ENCODE data around the gene CCM2.

CCM2 gene

GRCh38 chr7:45101748-45102147 lies 101.7 kb downstream of the CCM2 start:
- CTCF ChIA-PET, result no interaction called here
- no peak for TF ChIP-seq CTCF (IDR thresholded peaks at IDR 0.05; ENCODE audit: control extremely low read depth, extremely low read depth, low read depth, missing control alignments)
- POLR2A ChIA-PET, result no interaction called here
- DNase-seq (ENCODE audit: extremely low spot score), result no peak

GRCh38 chr7:45102785-45103712 lies 103.0 kb downstream of the CCM2 start:
- DNase-seq (ENCODE audit: extremely low spot score), result no peak
- POLR2A ChIA-PET, result no interaction called here
- CTCF ChIA-PET, result interaction anchor here (1.4 to 1.7 kb wide), 2 partner anchors 32 to 129 kb away, joined by 3 to 4 read pairs; no protein-coding TSS in a partner anchor
- TF ChIP-seq CTCF (IDR thresholded peaks at IDR 0.05; ENCODE audit: control extremely low read depth, extremely low read depth, low read depth, missing control alignments), result no peak

- no peak for DNase-seq (ENCODE audit: extremely low spot score)
- POLR2A ChIA-PET, result no interaction called here
- no peak for TF ChIP-seq CTCF (IDR thresholded peaks at IDR 0.05; ENCODE audit: control extremely low read depth, extremely low read depth, low read depth, missing control alignments)
- CTCF ChIA-PET, result interaction anchor here (0.8 to 2.8 kb wide), 4 partner anchors 17 to 130 kb away, joined by 3 to 8 read pairs (median 4); no protein-coding TSS in a partner anchor
Observed at GRCh38 chr7:45103958-45104843, 104.2 kb downstream of the CCM2 start.

- CTCF ChIA-PET, result interaction anchor here (0.8 to 2.8 kb wide), 3 partner anchors 31 to 248 kb away, joined by 3 to 8 read pairs (median 4); no protein-coding TSS in a partner anchor
- no peak for DNase-seq (ENCODE audit: extremely low spot score)
- POLR2A ChIA-PET, result interaction anchor here (0.6 kb wide), 1 partner anchor 464 kb away, joined by 3 read pairs; no protein-coding TSS in a partner anchor
- no peak for TF ChIP-seq CTCF (IDR thresholded peaks at IDR 0.05; ENCODE audit: control extremely low read depth, extremely low read depth, low read depth, missing control alignments)
Observed at GRCh38 chr7:45104844-45105587, 105.0 kb downstream of the CCM2 start.

GRCh38 chr7:45105588-45106188 lies 105.7 kb downstream of the CCM2 start:
- ChIA-PET CTCF (interaction anchor here (0.8 to 2.8 kb wide), 2 partner anchors 30 to 248 kb away, joined by 3 to 8 read pairs; no protein-coding TSS in a partner anchor), POLR2A (interaction anchor here (0.6 kb wide), 1 partner anchor 465 kb away, joined by 3 read pairs; no protein-coding TSS in a partner anchor)
- TF ChIP-seq CTCF (IDR thresholded peaks at IDR 0.05; ENCODE audit: control extremely low read depth, extremely low read depth, low read depth, missing control alignments), result no peak
- DNase-seq (ENCODE audit: extremely low spot score), result no peak
